ENCODE data around the gene NKAP.
"Not testable (repeated sequence)": the region's sequence is repeated elsewhere in the genome, so short reads cannot be mapped to it uniquely, and the experiment has no call there.

Gene NKAP

GRCh38 chrX:119943185-119943988 is at the start of gene NKAP:
Gene NKAP (minus strand): TSS chrX:119943751. CDS start chrX:119943605, 146 bp downstream.
- peak; percentile 82 for DNase-seq (ENCODE audit: low spot score)

DNA sequence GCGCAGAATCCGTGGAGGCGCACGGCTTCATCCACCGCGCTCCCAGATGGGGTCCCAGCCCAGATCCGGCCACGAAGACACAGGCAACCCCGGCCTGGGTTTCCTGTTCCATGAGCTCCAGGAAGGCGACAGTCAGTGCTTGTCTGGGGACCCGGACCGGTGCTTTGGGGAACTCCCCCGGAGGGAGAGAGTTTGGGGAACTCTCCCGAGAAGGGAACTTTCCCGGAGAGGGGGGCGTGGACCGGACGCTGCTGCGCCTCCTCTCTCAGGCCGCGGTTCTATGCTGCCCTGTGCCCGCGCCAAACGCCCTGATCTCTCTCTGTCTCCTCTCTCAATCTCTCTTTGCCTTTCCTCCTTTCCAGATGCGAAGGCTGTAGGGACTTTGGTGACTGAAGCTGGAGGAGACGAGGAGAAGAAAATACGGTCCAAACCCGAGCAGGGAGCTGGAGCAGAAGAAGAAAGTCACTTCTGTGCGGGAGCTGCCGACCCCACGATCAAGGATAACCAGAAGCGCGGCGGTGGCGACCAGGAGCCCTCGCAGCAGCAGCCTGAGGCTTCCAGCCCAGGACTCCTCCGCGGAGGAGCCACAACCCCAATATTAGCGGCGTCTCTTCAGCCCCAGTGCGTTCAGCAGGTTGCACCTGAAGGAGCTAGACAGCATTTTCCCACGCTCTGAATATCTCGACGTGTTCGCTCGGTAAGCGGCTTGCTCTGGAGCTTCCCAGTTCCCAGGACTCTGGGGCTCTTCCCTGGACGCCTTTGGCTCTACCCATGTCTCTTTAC is 47.6 kb upstream of the NKAP start:
- no peak for DNase-seq (ENCODE audit: low spot score)

- no peak for DNase-seq (ENCODE audit: low spot score)
Observed at GRCh38 chrX:119990556-119991004, 47.0 kb upstream of the NKAP start.

GRCh38 chrX:119989905-119990555 is 46.5 kb upstream of the NKAP start:
- no peak for DNase-seq (ENCODE audit: low spot score)

DNA sequence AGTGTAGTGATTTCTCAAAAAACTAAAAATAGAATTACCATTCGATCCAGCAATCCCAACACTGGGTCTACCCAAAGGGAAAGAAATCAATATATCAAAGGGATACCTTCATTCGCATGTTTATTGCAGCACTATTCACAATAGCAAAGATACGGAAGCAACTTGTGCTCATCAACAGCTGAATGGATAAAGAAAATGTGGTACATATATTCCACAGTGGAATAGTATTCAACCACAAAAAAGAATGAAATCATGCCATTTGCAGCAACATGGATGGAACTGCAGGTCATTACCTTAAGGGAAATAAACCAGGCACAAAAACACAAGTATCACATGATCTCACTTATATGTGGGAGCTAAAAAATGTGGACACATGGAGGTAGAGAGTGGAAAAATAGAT is 42.7 kb upstream of the NKAP start:
- no peak for DNase-seq (ENCODE audit: low spot score)

- DNase-seq (ENCODE audit: low spot score): no peak
Observed at GRCh38 chrX:119984652-119985051, 41.1 kb upstream of the NKAP start.

GRCh38 chrX:119983494-119983893 is 39.9 kb upstream of the NKAP start:
- no peak for DNase-seq (ENCODE audit: low spot score)

DNA sequence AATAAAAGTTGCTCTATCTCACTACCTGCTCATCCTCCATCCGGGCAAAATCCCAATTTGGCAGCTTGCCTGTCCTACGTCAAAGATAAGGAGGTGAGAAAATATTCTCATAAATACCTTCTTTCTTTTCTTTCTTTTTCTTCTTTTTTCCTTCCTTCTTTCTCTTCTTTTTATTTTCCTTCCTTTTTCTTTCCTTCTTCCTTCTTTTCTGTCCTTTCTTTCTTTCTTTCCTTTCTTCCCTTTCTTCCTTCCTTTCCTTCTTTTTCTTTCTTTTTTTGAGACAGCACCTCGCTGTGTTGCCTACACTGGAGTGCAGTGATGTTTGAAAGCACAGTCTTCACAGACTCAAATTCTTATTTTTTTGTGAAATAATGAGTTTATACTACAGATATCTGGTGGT is 38.6 kb upstream of the NKAP start:
- DNase-seq (ENCODE audit: low spot score): no peak

- no peak for DNase-seq (ENCODE audit: low spot score)
Observed at GRCh38 chrX:119981286-119982070, 37.9 kb upstream of the NKAP start.

- not testable (repeated sequence) for DNase-seq (ENCODE audit: low spot score)
Observed at GRCh38 chrX:119977172-119977571, 33.6 kb upstream of the NKAP start.

- DNase-seq (ENCODE audit: low spot score): no peak
Observed at GRCh38 chrX:119971184-119971583, 27.6 kb upstream of the NKAP start.

DNA sequence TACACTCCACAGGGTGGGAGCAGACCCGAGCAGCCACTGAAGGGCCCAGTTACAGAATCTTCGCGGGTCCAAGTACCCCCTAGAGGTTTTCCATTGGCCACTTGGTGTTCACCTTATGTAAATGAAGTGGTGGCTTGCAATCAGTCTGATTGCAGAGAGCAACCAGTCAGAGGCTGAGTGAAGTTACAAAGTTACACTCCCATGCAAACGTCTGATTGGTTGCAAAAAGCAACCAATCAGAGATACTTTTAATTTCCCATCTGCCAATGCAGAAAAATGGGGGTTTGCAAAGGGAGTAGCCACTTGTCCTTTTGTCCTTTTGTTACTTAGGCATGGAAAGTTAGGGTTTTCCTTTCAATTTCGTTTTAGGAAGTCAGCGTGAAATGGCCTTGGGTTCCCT is 27.0 kb upstream of the NKAP start:
- no peak for DNase-seq (ENCODE audit: low spot score)

DNA sequence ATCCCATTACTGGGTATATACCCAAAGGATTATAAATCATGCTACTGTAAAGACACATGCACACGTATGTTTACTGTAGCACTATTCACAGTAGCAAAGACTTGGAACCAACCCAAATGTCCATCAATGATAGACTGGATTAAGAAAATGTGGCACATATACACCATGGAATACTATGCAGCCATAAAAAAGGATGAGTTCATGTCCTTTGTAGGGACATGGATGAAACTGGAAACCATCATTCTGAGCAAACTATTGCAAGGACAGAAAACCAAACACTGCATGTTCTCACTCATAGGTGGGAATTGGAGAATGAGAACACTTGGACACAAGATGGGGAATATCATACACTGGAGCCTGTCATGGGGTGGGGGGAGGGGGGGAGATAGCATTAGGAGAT is 23.3 kb upstream of the NKAP start:
- DNase-seq (ENCODE audit: low spot score): not testable (repeated sequence)

GRCh38 chrX:119960625-119961024 is 17.1 kb upstream of the NKAP start:
- DNase-seq (ENCODE audit: low spot score): no peak

GRCh38 chrX:119955807-119956570 is 12.4 kb upstream of the NKAP start:
- DNase-seq (ENCODE audit: low spot score): not testable (repeated sequence)

- DNase-seq (ENCODE audit: low spot score): no peak
Observed at GRCh38 chrX:119954374-119954773, 10.8 kb upstream of the NKAP start.

DNA sequence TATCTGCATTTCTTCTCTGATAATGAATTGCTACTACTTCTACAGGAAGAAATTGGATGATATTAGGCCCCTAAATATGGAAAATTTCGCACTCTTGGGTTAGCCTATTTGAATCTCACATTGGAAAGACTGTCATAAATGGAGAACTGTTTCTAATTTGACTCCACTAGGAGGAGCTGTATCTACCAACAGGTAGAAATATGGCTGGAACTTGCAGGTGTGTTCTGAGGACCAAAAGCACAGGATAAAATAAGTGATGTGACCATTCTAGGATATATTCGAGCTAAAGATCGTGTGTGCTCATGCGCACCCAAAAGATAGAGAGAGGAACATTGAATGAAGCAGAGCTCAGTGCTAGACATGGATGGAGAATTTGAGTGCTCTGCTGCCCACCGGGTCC is 4.8 kb upstream of the NKAP start:
- no peak for DNase-seq (ENCODE audit: low spot score)

DNA sequence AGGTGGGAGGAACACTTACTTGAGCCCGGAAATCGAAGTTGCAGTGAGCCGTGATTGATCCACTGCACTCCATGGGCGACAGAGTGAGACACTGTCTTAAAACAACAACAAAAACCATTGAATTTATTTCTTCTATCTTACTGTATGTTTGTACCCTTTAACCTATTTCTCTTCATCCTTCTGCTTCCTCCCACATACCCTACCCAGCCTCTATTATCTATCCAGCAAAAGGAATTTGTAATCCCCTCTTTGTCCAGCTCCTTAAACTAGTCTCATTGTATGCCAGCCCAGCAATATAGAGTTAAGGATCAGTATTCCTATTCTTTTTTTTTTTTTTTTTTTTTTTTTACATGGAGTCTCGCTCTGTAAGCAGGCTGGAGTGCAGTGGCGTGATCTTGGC is 1.9 kb upstream of the NKAP start:
- no peak for DNase-seq (ENCODE audit: low spot score)

DNA sequence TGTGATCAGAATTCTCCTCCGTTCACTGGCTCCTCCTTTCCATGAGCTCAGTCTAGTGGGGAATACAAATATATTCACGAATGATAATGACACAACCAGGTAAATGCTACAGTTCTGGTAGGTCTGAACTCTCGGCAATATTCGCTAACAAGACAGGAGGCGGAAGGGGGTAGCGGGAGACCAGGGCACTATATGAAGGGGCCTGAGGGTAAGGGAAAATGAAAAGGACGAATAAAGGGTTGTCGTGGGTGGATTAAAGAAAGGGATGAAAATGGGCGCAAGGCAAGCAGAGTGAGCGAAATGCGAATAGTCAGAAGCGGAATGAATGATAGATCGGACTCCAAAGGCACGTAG is 743 bp downstream of the NKAP start:
- DNase-seq (ENCODE audit: low spot score): no peak

DNA sequence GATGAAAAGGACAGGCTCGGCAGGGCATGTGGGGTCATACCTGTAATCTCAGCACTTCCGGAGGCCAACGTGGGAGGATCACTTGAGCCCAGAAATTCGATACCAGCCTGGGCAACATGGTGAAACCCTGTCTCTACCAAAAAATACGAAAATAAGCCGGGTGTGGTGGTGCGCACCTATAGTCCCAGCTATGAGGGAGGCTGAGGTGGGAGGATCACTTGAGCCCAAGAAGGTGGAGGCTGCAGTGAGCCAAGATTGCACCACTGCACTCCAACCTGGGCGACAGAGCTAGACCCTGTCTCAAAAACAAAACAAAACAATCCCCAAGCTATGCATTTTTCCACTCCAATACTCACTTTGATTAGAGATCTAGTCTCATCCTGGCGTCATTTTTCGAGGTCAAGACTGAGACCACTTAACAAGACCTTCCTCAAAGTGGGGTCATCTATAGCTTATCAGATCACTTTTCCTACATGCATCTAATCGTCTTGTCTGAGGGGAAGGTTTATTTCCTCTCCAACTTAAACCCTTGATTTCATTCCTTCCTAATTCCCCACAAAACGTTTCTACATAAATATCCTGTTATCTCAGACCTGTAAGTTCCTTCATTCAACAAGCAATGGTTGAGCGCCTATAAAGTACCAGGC is 1.3 kb downstream of the NKAP start:
- no peak for DNase-seq (ENCODE audit: low spot score)

DNA sequence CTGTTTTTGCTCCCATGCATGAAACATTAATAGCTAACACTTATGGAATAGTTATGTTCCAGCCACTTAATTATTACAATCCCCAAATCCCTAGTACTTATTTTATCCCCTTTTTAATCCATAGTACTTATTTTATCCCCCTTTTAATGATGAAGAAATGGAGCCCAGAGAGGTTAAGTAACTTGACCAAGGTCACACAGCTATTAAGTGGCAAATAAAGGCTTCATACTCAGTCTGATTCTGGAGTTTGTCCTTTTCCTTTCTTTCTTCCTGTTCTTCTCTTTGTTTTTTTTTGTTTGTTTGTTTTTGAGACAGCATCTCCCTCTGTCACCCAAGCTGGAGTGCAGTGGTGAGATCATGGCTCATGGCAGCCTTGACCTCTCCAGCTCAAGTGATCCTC is 2.2 kb downstream of the NKAP start:
- no peak for DNase-seq (ENCODE audit: low spot score)
